GM12865 (cell line): Measurements from ENCODE around the gene AHNAK.
A peak's percentile ranks its signal among the peaks of the same experiment; 100 is the strongest.

Source experiments
- DNase-seq: peaks from one replicate; pipeline ENCODE4 v3.0.0; 2010; ENCODE audit warnings: low read depth
- H3K4me3 ChIP-seq: 2 replicates; pipeline ENCODE4 v1.5.1; 2011; ENCODE audit warnings: mild to moderate bottlenecking, low read depth, low read length, control low read depth
- CTCF ChIP-seq: IDR thresholded peaks from 2 replicates; pipeline ENCODE4 v1.5.1; 2011; ENCODE audit warnings: low read length, control low read depth, low read depth, inconsistent platforms; ENCODE audit not compliant: insufficient read depth; ENCODE audit errors: missing control alignments

Gene AHNAK

GRCh38 chr11:62536301-62536957 is 10.2 kb downstream of the AHNAK start:
- no peak for DNase-seq
- TF ChIP-seq CTCF = no peak
- no peak overlapping the region for H3K4me3 ChIP-seq

- H3K4me3 ChIP-seq = no peak overlapping the region
- no peak for DNase-seq
- no peak for TF ChIP-seq CTCF
Observed at GRCh38 chr11:62535802-62536201, 10.8 kb downstream of the AHNAK start.

GRCh38 chr11:62534779-62535545 is 11.6 kb downstream of the AHNAK start:
- no peak for DNase-seq
- H3K4me3 ChIP-seq = no peak overlapping the region
- no peak for TF ChIP-seq CTCF

GRCh38 chr11:62532096-62532495 is 14.5 kb downstream of the AHNAK start:
- no peak for TF ChIP-seq CTCF
- H3K4me3 ChIP-seq = no peak overlapping the region
- DNase-seq = no peak

GRCh38 chr11:62516736-62517371 is 29.8 kb downstream of the AHNAK start:
- DNase-seq = no peak
- no peak overlapping the region for H3K4me3 ChIP-seq
- TF ChIP-seq CTCF = no peak

- no peak for TF ChIP-seq CTCF
- DNase-seq = peak; percentile 31
Observed at GRCh38 chr11:62514151-62514550, 32.5 kb downstream of the AHNAK start.

GRCh38 chr11:62513626-62514025 is 33.0 kb downstream of the AHNAK start:
- DNase-seq = no peak
- TF ChIP-seq CTCF = no peak
- H3K4me3 ChIP-seq = no peak overlapping the region

More at GRCh38 chr11:62514151-62514550, 32.5 kb downstream of the AHNAK start:
- H3K4me3 ChIP-seq = no peak overlapping the region
